ENCODE data around the gene HLA-A.

GRCh38 chr6:29945281-29945820 is 3.0 kb downstream of the HLA-A start:
- TF ChIP-seq CTCF (IDR thresholded peaks at IDR 0.05; ENCODE audit: low read depth, low read length) (no peak), POLR2A (IDR thresholded peaks at IDR 0.05; ENCODE audit: extremely low read depth, insufficient read length) (no peak), MAX (IDR thresholded peaks at IDR 0.05; ENCODE audit: low read depth, low read length) (no peak), MYC (IDR thresholded peaks at IDR 0.05; ENCODE audit: low read depth, low read length) (no peak)
